Measurements from ENCODE around the gene CNOT6.

DNA sequence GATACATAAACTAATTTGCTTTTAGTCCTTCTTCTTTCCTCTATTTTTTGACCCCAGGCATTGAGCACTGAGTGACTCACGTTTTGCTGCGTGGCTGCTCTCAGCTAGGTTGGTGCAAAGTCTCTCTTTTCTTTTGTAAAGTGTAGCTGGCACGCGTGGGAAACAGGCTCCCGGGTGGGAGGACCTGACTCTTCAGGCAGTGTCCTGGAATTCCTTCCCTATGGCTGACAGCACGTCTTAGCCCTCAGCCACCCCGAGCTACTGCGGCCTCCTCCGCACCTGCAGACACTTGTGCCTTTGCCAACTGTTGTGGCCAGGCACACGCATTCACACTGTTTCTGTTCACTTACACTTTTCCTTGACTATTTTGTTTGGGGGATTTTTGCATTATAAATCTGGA lies 98.0 kb downstream of the CNOT6 start:
- TF ChIP-seq CTCF (IDR thresholded peaks at IDR 0.05) (no peak), EZH2 (IDR thresholded peaks at IDR 0.05) (no peak), EZH2phosphoT487 (IDR thresholded peaks at IDR 0.05) (no peak)
